ENCODE results near the gene TPO. TPM values are rescaled to one million over a fixed set of nuclear protein-coding genes. Genes with fewer than 3 reads are reported as not detected.
"Not testable (repeated sequence)": the region's sequence is repeated elsewhere in the genome, so short reads cannot be mapped to it uniquely, and the experiment has no call there.

The TPO gene
- total and polyA plus RNA-seq, 4 donors: not detected

- Histone ChIP-seq H3K9ac (ENCODE audit: low read depth in 1 of 2, low read length in 2 of 2) (no peak overlapping the region), H3K27ac (ENCODE audit: low read depth in 1 of 2, low read length in 2 of 2) (no peak overlapping the region), H3K36me3 (ENCODE audit: control insufficient read depth in 4 of 4, insufficient read depth in 3 of 4, low read depth in 1 of 4, low read length in 3 of 4) (no peaks in the 10 kb centered on the region), H3K27me3 (ENCODE audit: control insufficient read depth in 4 of 4, insufficient read depth in 4 of 4, low read length in 3 of 4) (no peaks in the 10 kb centered on the region), H3K9me3 (ENCODE audit: control insufficient read depth in 4 of 4, low read length in 3 of 4) (no peaks in the 10 kb centered on the region), H3K4me1 (ENCODE audit: control insufficient read depth in 4 of 4, insufficient read depth in 4 of 4, low read length in 3 of 4) (no peaks in the 10 kb centered on the region), H3K4me3 (ENCODE audit: low read depth in 1 of 3, low read length in 3 of 3) (no peak overlapping the region)
- 73% methylated on average over 8 of the region's 8 CpGs for WGBS
- no peak for TF ChIP-seq FOXA1 (IDR thresholded peaks at IDR 0.05)
- no peak for TF ChIP-seq FOXA2 (IDR thresholded peaks at IDR 0.05)
- TF ChIP-seq SP1 (IDR thresholded peaks at IDR 0.05): no peak
- TF ChIP-seq HNF4G (IDR thresholded peaks at IDR 0.05): no peak
- no peak for TF ChIP-seq HNF4A (conservative IDR thresholded peaks at IDR 0.05)
- TF ChIP-seq EGR1 (IDR thresholded peaks at IDR 0.05; ENCODE audit: low read depth in 2 of 2): no peak
- TF ChIP-seq RAD21 (IDR thresholded peaks at IDR 0.05): no peak
- TF ChIP-seq MAX (IDR thresholded peaks at IDR 0.05): no peak
- no peak for TF ChIP-seq GABPA (IDR thresholded peaks at IDR 0.05 in 1 of 2, conservative IDR thresholded peaks at IDR 0.05 in 1 of 2)
- TF ChIP-seq, protein P1, sequence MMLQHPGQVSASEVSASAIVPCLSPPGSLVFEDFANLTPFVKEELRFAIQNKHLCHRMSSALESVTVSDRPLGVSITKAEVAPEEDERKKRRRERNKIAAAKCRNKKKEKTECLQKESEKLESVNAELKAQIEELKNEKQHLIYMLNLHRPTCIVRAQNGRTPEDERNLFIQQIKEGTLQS (IDR thresholded peaks at IDR 0.05): no peak
- no peak for TF ChIP-seq TAF1 (conservative IDR thresholded peaks at IDR 0.05)
- TF ChIP-seq, protein P2, sequence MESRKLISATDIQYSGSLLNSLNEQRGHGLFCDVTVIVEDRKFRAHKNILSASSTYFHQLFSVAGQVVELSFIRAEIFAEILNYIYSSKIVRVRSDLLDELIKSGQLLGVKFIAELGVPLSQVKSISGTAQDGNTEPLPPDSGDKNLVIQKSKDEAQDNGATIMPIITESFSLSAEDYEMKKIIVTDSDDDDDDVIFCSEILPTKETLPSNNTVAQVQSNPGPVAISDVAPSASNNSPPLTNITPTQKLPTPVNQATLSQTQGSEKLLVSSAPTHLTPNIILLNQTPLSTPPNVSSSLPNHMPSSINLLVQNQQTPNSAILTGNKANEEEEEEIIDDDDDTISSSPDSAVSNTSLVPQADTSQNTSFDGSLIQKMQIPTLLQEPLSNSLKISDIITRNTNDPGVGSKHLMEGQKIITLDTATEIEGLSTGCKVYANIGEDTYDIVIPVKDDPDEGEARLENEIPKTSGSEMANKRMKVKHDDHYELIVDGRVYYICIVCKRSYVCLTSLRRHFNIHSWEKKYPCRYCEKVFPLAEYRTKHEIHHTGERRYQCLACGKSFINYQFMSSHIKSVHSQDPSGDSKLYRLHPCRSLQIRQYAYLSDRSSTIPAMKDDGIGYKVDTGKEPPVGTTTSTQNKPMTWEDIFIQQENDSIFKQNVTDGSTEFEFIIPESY (IDR thresholded peaks at IDR 0.05): no peak
- no peak for TF ChIP-seq JUND (IDR thresholded peaks at IDR 0.05)
- no peak for TF ChIP-seq RXRA (IDR thresholded peaks at IDR 0.05)
- TF ChIP-seq REST (IDR thresholded peaks at IDR 0.05): no peak
- TF ChIP-seq, protein P3, sequence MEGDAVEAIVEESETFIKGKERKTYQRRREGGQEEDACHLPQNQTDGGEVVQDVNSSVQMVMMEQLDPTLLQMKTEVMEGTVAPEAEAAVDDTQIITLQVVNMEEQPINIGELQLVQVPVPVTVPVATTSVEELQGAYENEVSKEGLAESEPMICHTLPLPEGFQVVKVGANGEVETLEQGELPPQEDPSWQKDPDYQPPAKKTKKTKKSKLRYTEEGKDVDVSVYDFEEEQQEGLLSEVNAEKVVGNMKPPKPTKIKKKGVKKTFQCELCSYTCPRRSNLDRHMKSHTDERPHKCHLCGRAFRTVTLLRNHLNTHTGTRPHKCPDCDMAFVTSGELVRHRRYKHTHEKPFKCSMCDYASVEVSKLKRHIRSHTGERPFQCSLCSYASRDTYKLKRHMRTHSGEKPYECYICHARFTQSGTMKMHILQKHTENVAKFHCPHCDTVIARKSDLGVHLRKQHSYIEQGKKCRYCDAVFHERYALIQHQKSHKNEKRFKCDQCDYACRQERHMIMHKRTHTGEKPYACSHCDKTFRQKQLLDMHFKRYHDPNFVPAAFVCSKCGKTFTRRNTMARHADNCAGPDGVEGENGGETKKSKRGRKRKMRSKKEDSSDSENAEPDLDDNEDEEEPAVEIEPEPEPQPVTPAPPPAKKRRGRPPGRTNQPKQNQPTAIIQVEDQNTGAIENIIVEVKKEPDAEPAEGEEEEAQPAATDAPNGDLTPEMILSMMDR (IDR thresholded peaks at IDR 0.05; ENCODE audit: low read depth, low read length, missing input control): no peak
- DNase-seq (ENCODE audit: low spot score): no peak
Measured at GRCh38 chr2:1491751-1492150, 78.5 kb downstream of the TPO start.

DNA sequence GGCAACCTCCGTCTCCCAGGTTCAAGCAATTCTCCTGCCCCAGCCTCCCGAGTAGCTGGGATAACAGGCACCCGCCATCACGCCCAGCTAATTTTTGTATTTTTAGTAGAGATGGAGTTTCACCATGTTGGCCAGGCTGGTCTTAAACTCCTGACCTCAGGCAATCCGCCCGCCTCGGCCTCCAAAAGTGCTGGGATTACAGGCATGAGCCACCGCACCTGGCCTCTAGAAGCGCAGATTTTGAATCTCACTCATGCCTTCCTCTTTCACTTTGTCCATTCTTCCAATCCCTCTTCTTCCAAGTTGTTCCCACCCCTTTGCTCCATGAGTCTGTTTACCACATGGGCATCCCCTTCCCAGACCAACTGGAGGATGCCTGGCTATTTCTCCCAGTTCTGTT lies 79.0 kb downstream of the TPO start:
- not testable (repeated sequence) for H3K36me3 ChIP-seq (ENCODE audit: control insufficient read depth in 4 of 4, insufficient read depth in 3 of 4, low read depth in 1 of 4, low read length in 3 of 4); H3K27ac ChIP-seq (ENCODE audit: low read depth in 1 of 2, low read length in 2 of 2)

More for the DNA sequence above, 79.0 kb downstream of the TPO start:
- WGBS: 87% methylated on average over 9 of the region's 9 CpGs
- H3K27me3 ChIP-seq (ENCODE audit: control insufficient read depth in 4 of 4, insufficient read depth in 4 of 4, low read length in 3 of 4); H3K9ac ChIP-seq (ENCODE audit: low read depth in 1 of 2, low read length in 2 of 2); DNase-seq (ENCODE audit: low spot score); H3K9me3 ChIP-seq (ENCODE audit: control insufficient read depth in 4 of 4, low read length in 3 of 4); H3K4me3 ChIP-seq (ENCODE audit: low read depth in 1 of 3, low read length in 3 of 3); H3K4me1 ChIP-seq (ENCODE audit: control insufficient read depth in 4 of 4, insufficient read depth in 4 of 4, low read length in 3 of 4): not testable (repeated sequence)

All from liver (tissue), 9 donors.